Neuronal stem cell (in vitro differentiated cells): ENCODE measurements around the gene ARL6IP1.

Experiments
- DNase-seq: peaks from one replicate; pipeline ENCODE4 v3.0.0-alpha.2; 2013; ENCODE audit warnings: low spot score
- H2AFZ ChIP-seq: one replicate; pipeline ENCODE4 v1.6.1; 2013; ENCODE audit warnings: mild to moderate bottlenecking, low read length, inconsistent platforms
- H2AK5ac ChIP-seq: 2 replicates; pipeline ENCODE4 v1.6.1; 2013; ENCODE audit warnings: low read depth, mild to moderate bottlenecking, inconsistent platforms, low read length, moderate library complexity, mixed read lengths
- H2BK120ac ChIP-seq: 2 replicates; pipeline ENCODE4 v1.6.1; 2013; ENCODE audit warnings: low read depth, mild to moderate bottlenecking, inconsistent platforms, low read length, moderate library complexity, mixed read lengths
- H2BK12ac ChIP-seq: one replicate; pipeline ENCODE4 v1.6.1; 2013; ENCODE audit warnings: low read length, inconsistent platforms
- H2BK15ac ChIP-seq: 2 replicates; pipeline ENCODE4 v1.6.1; 2013; ENCODE audit warnings: mild to moderate bottlenecking, low read length, inconsistent platforms, mixed read lengths
- H2BK5ac ChIP-seq: one replicate; pipeline ENCODE4 v1.6.1; 2013; ENCODE audit warnings: inconsistent platforms, mild to moderate bottlenecking, low read length, moderate library complexity
- H3K14ac ChIP-seq: one replicate; pipeline ENCODE4 v1.6.1; 2013; ENCODE audit warnings: low read length, inconsistent platforms
- H3K18ac ChIP-seq: 2 replicates; pipeline ENCODE4 v1.6.1; 2013; ENCODE audit warnings: low read length, inconsistent platforms
- H3K23ac ChIP-seq: 2 replicates; pipeline ENCODE4 v1.6.1; 2013; ENCODE audit warnings: low read depth, mild to moderate bottlenecking, mixed read lengths, low read length, inconsistent platforms; ENCODE audit not compliant: poor library complexity
- H3K27ac ChIP-seq: replicated peaks from 3 replicates; pipeline ENCODE4 v1.5.1; 2013; ENCODE audit warnings: low read length, inconsistent platforms
- H3K27me3 ChIP-seq, 3 experiments: 2 replicates each; pipeline ENCODE4 v1.6.1; 2013; ENCODE audit warnings: low read length in 3 of 3, mild to moderate bottlenecking in 2 of 3, inconsistent platforms in 1 of 3, low read depth in 1 of 3, mixed read lengths in 1 of 3, moderate library complexity in 1 of 3; ENCODE audit not compliant: control insufficient read depth in 3 of 3, insufficient read depth in 3 of 3
- H3K36me3 ChIP-seq, 2 donors: replicated peaks in 1 of 2; 2 replicates each; pipeline ENCODE4 v1.6.1; 2013; ENCODE audit warnings: low read length in 2 of 2; ENCODE audit not compliant: control insufficient read depth in 2 of 2, insufficient read depth in 2 of 2
- H3K4ac ChIP-seq: 2 replicates; pipeline ENCODE4 v1.6.1; 2013; ENCODE audit warnings: inconsistent platforms, mild to moderate bottlenecking, low read length, moderate library complexity
- H3K4me1 ChIP-seq, 2 donors: 1 replicate in 1 of 2; 2 replicates in 1 of 2; pipeline ENCODE4 v1.6.1; 2013; ENCODE audit warnings: low read length in 2 of 2, low read depth in 1 of 2; ENCODE audit not compliant: control insufficient read depth in 2 of 2, insufficient read depth in 1 of 2
- H3K4me2 ChIP-seq: one replicate; pipeline ENCODE4 v1.6.1; 2013; ENCODE audit warnings: mild to moderate bottlenecking, low read length, inconsistent platforms; ENCODE audit not compliant: insufficient read depth, poor library complexity, severe bottlenecking
- H3K4me3 ChIP-seq, 2 donors: 2 replicates each; pipeline ENCODE4 v1.5.1; 2013; ENCODE audit warnings: low read length in 2 of 2, mild to moderate bottlenecking in 2 of 2, inconsistent platforms in 1 of 2, moderate library complexity in 1 of 2
- H3K79me1 ChIP-seq: one replicate; pipeline ENCODE4 v1.6.1; 2013; ENCODE audit warnings: low read depth, mild to moderate bottlenecking, inconsistent platforms, low read length, moderate library complexity
- H3K9ac ChIP-seq: one replicate; pipeline ENCODE4 v1.6.1; 2013; ENCODE audit warnings: mild to moderate bottlenecking, low read depth, low read length, inconsistent platforms; ENCODE audit not compliant: poor library complexity
- H3K9me3 ChIP-seq, 2 donors: replicated peaks in 1 of 2; 2 replicates each; pipeline versions ENCODE3 to v1.6.1; 2013; ENCODE audit warnings: low read length in 2 of 2, mild to moderate bottlenecking in 2 of 2, inconsistent platforms in 1 of 2, low read depth in 1 of 2, mixed read lengths in 1 of 2, moderate library complexity in 1 of 2; ENCODE audit not compliant: control insufficient read depth in 2 of 2, insufficient read depth in 1 of 2
- H4K8ac ChIP-seq: one replicate; pipeline ENCODE4 v1.6.1; 2013; ENCODE audit warnings: low read depth, mild to moderate bottlenecking, inconsistent platforms, low read length, moderate library complexity
- H4K91ac ChIP-seq: one replicate; pipeline ENCODE4 v1.6.1; 2013; ENCODE audit warnings: low read length, low read depth, mild to moderate bottlenecking, inconsistent platforms; ENCODE audit not compliant: poor library complexity
- WGBS, 2 donors: extraction: QIAGEN DNeasy Blood & Tissue Kit; methylation state at CpG; one replicate each; pipeline ENCODE4 v1.1.7; 2013; ENCODE audit warnings: missing lambda C conversion rate in 2 of 2, mixed read lengths in 1 of 2; ENCODE audit not compliant: insufficient read length in 2 of 2, insufficient replicate concordance in 1 of 2; ENCODE audit errors: extremely low coverage in 2 of 2; 5-methylcytosine and 5-hydroxymethylcytosine counted together

ARL6IP1 gene

DNA sequence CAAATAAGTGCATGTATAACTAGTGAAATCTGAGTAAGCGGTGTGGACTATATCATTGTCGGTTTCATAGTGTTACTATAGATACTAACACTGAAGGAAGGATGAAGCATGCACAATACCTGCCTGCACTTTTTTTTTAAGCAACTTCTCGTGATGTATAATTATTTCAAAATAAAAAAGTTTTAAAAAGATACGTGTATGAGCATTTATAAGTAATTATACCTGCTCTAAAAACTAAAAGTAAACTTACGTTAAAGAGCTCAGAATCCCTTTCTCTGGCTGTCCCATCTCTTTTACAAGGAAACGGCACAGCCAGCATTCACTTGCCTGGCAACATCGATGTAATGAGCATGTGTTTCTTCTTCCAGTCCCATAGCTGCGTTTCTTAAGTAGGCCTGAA, 31.3 kb upstream of the ARL6IP1 start:
- Histone ChIP-seq H3K79me1 (no peaks in the 10 kb centered on the region), H3K9me3 (peaks cover 0 to 2% of the 10 kb centered on the region in 2 donors), H3K4ac (no peak overlapping the region), H2BK12ac (no peak overlapping the region), H4K8ac (no peak overlapping the region), H3K18ac (no peak overlapping the region), H3K27me3 (no peaks in the 10 kb centered on the region), H3K14ac (no peak overlapping the region), H4K91ac (no peak overlapping the region), H3K23ac (no peak overlapping the region), H2BK15ac (no peak overlapping the region), H2BK120ac (no peak overlapping the region), H3K4me2 (no peak overlapping the region), H3K36me3 (peaks cover 35 to 98% of the 10 kb centered on the region in 2 donors), H3K27ac (peak overlapping the region; percentile 87), H2AK5ac (no peak overlapping the region), H2BK5ac (no peak overlapping the region), H2AFZ (no peak overlapping the region), H3K9ac (no peak overlapping the region), H3K4me1 (peaks cover 0 to 2% of the 10 kb centered on the region in 2 donors), H3K4me3 (no peak overlapping the region)
- WGBS, 2 donors: no CpG with 5 or more reads among the region's 8 CpGs
- DNase-seq: peak; percentile 14

- no CpG with 5 or more reads among the region's 2 CpGs for WGBS, 2 donors
- Histone ChIP-seq H4K8ac (no peak overlapping the region), H3K18ac (no peak overlapping the region), H2BK5ac (no peak overlapping the region), H2AFZ (no peak overlapping the region), H4K91ac (no peak overlapping the region), H2AK5ac (no peak overlapping the region), H3K14ac (no peak overlapping the region), H2BK15ac (no peak overlapping the region), H3K27ac (no peak overlapping the region), H3K9me3 (peaks cover 0 to 2% of the 10 kb centered on the region in 2 donors), H3K4me1 (peaks cover 0 to 2% of the 10 kb centered on the region in 2 donors), H2BK12ac (no peak overlapping the region), H3K4me3 (no peak overlapping the region), H2BK120ac (no peak overlapping the region), H3K4ac (no peak overlapping the region), H3K23ac (no peak overlapping the region), H3K36me3 (peaks cover 32 to 95% of the 10 kb centered on the region in 2 donors), H3K9ac (no peak overlapping the region), H3K4me2 (no peak overlapping the region), H3K79me1 (no peaks in the 10 kb centered on the region), H3K27me3 (no peaks in the 10 kb centered on the region)
- peak; percentile 70 for DNase-seq
These were observed 30.7 kb upstream of the ARL6IP1 start for GRCh38 chr16:18832006-18832405.

- no peak for DNase-seq
- Histone ChIP-seq H3K79me1 (no peaks in the 10 kb centered on the region), H3K4me1 (peaks cover 0 to 2% of the 10 kb centered on the region in 2 donors), H2BK5ac (no peak overlapping the region), H3K9me3 (no peaks in the 10 kb centered on the region), H3K4me3 (no peak overlapping the region), H2BK120ac (no peak overlapping the region), H3K18ac (no peak overlapping the region), H2BK12ac (no peak overlapping the region), H3K9ac (no peak overlapping the region), H3K23ac (no peak overlapping the region), H4K91ac (no peak overlapping the region), H3K14ac (no peak overlapping the region), H2AK5ac (no peak overlapping the region), H3K36me3 (peaks cover 14 to 70% of the 10 kb centered on the region in 2 donors), H2BK15ac (no peak overlapping the region), H3K27me3 (no peaks in the 10 kb centered on the region), H3K4me2 (no peak overlapping the region), H2AFZ (no peak overlapping the region), H3K27ac (no peak overlapping the region), H4K8ac (no peak overlapping the region), H3K4ac (no peak overlapping the region)
- no CpG with 5 or more reads among the region's 6 CpGs for WGBS, 2 donors
These were observed 27.9 kb upstream of the ARL6IP1 start for GRCh38 chr16:18829251-18829650.

- Histone ChIP-seq H4K8ac (no peak overlapping the region), H3K27me3 (no peaks in the 10 kb centered on the region), H3K4me3 (no peak overlapping the region), H3K14ac (no peak overlapping the region), H3K9ac (no peak overlapping the region), H3K27ac (no peak overlapping the region), H3K36me3 (peaks cover 12 to 56% of the 10 kb centered on the region in 2 donors), H2BK120ac (no peak overlapping the region), H3K4ac (no peak overlapping the region), H2BK15ac (no peak overlapping the region), H2BK12ac (no peak overlapping the region), H2AFZ (no peak overlapping the region), H3K23ac (no peak overlapping the region), H2BK5ac (no peak overlapping the region), H3K18ac (no peak overlapping the region), H2AK5ac (no peak overlapping the region), H3K4me1 (peaks cover 0 to 2% of the 10 kb centered on the region in 2 donors), H4K91ac (no peak overlapping the region), H3K4me2 (no peak overlapping the region), H3K79me1 (no peaks in the 10 kb centered on the region), H3K9me3 (no peaks in the 10 kb centered on the region)
- no CpG with 5 or more reads among the region's 4 CpGs for WGBS, 2 donors
- DNase-seq: no peak
These were observed 26.5 kb upstream of the ARL6IP1 start for GRCh38 chr16:18827890-18828289.
